ENCODE measurements around the gene EPHA3.

Gene EPHA3

GRCh38 chr3:89447243-89447642 lies 339.8 kb downstream of the EPHA3 start:
- Histone ChIP-seq H3K9me3 (ENCODE audit: control insufficient read depth in 5 of 5, low read length in 5 of 5) (no peaks in the 10 kb centered on the region), H3K27me3 (ENCODE audit: control insufficient read depth in 5 of 5, insufficient read depth in 4 of 5, low read length in 5 of 5) (no peaks in the 10 kb centered on the region), H3K36me3 (ENCODE audit: control insufficient read depth in 5 of 5, insufficient read depth in 5 of 5, low read length in 5 of 5) (no peaks in the 10 kb centered on the region), H3K9ac (ENCODE audit: low read length in 5 of 5) (no peak overlapping the region), H3K4me3 (ENCODE audit: low read depth in 1 of 5, low read length in 5 of 5) (no peak overlapping the region), H3K4me1 (ENCODE audit: control insufficient read depth in 5 of 5, insufficient read depth in 5 of 5, low read length in 5 of 5) (no peaks in the 10 kb centered on the region), H3K27ac (ENCODE audit: low read depth, low read length) (no peak overlapping the region)

DNA sequence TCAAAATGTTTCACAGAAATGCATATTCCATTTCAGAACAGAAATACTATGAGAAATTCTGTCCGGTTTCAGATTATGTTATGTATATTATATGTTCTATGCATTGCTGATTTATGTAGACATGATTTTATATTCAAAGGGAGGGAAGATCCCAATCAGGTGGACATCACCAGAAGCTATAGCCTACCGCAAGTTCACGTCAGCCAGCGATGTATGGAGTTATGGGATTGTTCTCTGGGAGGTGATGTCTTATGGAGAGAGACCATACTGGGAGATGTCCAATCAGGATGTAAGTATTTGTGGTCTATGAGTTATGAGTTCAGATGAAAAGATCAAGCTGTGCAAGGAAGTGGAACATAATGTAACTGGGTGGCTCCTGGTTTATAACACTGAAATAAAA lies 341.7 kb downstream of the EPHA3 start:
- H3K36me3 ChIP-seq (ENCODE audit: control insufficient read depth in 5 of 5, insufficient read depth in 5 of 5, low read length in 5 of 5), result no peaks in the 10 kb centered on the region
- no peak overlapping the region for H3K4me3 ChIP-seq (ENCODE audit: low read depth in 1 of 5, low read length in 5 of 5)
- H3K9me3 ChIP-seq (ENCODE audit: control insufficient read depth in 5 of 5, low read length in 5 of 5), result no peaks in the 10 kb centered on the region
- no peaks in the 10 kb centered on the region for H3K4me1 ChIP-seq (ENCODE audit: control insufficient read depth in 5 of 5, insufficient read depth in 5 of 5, low read length in 5 of 5)
- no peak overlapping the region for H3K27ac ChIP-seq (ENCODE audit: low read depth, low read length)
- no peaks in the 10 kb centered on the region for H3K27me3 ChIP-seq (ENCODE audit: control insufficient read depth in 5 of 5, insufficient read depth in 4 of 5, low read length in 5 of 5)
- no peak overlapping the region for H3K9ac ChIP-seq (ENCODE audit: low read length in 5 of 5)

DNA sequence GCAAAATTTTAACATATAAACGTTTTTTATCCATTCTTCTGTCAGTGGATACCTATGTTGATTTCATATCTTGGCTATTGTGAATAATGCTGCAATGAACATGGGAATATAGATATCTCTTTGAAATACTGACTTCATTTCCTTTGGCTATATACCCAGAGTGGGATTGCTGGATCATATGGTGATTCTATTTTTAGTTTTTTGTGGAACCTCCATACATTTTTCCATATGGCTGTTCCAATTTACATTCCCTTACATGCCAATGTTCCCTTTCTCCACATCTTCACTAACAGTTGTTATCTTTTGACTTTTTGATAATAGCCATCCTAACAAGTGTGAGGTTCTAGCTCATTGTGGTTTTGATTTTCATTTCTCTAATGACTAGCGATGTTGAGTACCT lies 344.6 kb downstream of the EPHA3 start:
- H3K9ac ChIP-seq (ENCODE audit: low read length in 5 of 5), result no peak overlapping the region

GRCh38 chr3:89455240-89455639 lies 347.8 kb downstream of the EPHA3 start:
- no peak overlapping the region for H3K9ac ChIP-seq (ENCODE audit: low read length in 5 of 5)
- no peaks in the 10 kb centered on the region for H3K27me3 ChIP-seq (ENCODE audit: control insufficient read depth in 5 of 5, insufficient read depth in 4 of 5, low read length in 5 of 5)
- no peak overlapping the region for H3K4me3 ChIP-seq (ENCODE audit: low read depth in 1 of 5, low read length in 5 of 5)
- no peaks in the 10 kb centered on the region for H3K9me3 ChIP-seq (ENCODE audit: control insufficient read depth in 5 of 5, low read length in 5 of 5)
- H3K4me1 ChIP-seq (ENCODE audit: control insufficient read depth in 5 of 5, insufficient read depth in 5 of 5, low read length in 5 of 5), result no peaks in the 10 kb centered on the region
- no peaks in the 10 kb centered on the region for H3K36me3 ChIP-seq (ENCODE audit: control insufficient read depth in 5 of 5, insufficient read depth in 5 of 5, low read length in 5 of 5)
- no peak overlapping the region for H3K27ac ChIP-seq (ENCODE audit: low read depth, low read length)

More for the DNA sequence above, 344.6 kb downstream of the EPHA3 start:
- Histone ChIP-seq H3K27me3 (ENCODE audit: control insufficient read depth in 5 of 5, insufficient read depth in 4 of 5, low read length in 5 of 5) (no peaks in the 10 kb centered on the region), H3K4me1 (ENCODE audit: control insufficient read depth in 5 of 5, insufficient read depth in 5 of 5, low read length in 5 of 5) (no peaks in the 10 kb centered on the region), H3K9me3 (ENCODE audit: control insufficient read depth in 5 of 5, low read length in 5 of 5) (no peaks in the 10 kb centered on the region), H3K4me3 (ENCODE audit: low read depth in 1 of 5, low read length in 5 of 5) (no peak overlapping the region), H3K36me3 (ENCODE audit: control insufficient read depth in 5 of 5, insufficient read depth in 5 of 5, low read length in 5 of 5) (no peaks in the 10 kb centered on the region), H3K27ac (ENCODE audit: low read depth, low read length) (no peak overlapping the region)

DNA sequence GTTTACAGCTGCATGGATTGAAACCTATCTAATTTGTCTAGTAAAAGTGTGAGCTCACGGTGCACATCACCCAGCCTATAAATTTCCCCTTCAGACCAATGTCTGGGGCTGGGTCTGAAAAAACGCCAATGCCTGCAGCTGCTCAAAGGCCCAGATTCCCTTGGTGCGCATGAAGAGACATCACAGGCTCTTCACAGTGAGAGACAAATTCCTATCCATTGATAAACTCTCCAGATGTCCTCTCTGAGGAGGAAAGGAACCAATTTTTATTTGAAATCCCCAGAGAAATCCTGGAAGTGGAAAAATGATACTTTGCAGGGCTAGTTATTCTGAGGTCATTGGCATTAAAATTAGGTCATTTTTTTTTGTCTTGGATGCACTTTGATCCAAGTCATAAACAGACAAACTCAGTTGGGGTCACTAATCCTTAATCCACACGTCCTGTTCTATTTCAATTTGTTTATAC lies 360.5 kb downstream of the EPHA3 start:
- H3K4me1 ChIP-seq (ENCODE audit: control insufficient read depth in 5 of 5, insufficient read depth in 5 of 5, low read length in 5 of 5), result no peaks in the 10 kb centered on the region
- no peak overlapping the region for H3K27ac ChIP-seq (ENCODE audit: low read depth, low read length)
- H3K9me3 ChIP-seq (ENCODE audit: control insufficient read depth in 5 of 5, low read length in 5 of 5), result no peaks in the 10 kb centered on the region
- H3K36me3 ChIP-seq (ENCODE audit: control insufficient read depth in 5 of 5, insufficient read depth in 5 of 5, low read length in 5 of 5), result no peaks in the 10 kb centered on the region
- no peak overlapping the region for H3K9ac ChIP-seq (ENCODE audit: low read length in 5 of 5)
- H3K27me3 ChIP-seq (ENCODE audit: control insufficient read depth in 5 of 5, insufficient read depth in 4 of 5, low read length in 5 of 5), result no peaks in the 10 kb centered on the region
- H3K4me3 ChIP-seq (ENCODE audit: low read depth in 1 of 5, low read length in 5 of 5), result no peak overlapping the region

DNA sequence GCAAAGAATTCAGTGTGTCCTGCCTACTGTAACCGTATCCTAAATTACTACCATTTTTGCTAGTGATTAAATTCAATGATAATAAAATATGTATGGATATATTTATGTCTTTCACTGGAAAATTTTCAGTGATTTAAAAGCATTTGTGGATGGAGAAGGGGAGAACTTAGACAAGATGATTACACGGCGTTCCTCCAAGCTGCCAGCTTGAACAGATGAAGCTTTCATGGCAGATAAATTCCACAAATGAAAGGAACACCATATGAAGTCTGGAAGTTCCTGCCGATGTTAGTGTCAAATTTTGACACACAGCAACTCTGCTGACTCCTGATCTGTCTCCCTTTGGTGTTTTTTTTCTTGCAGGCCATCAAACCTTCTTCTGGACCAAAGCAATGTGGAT lies 364.7 kb downstream of the EPHA3 start:
- H3K27ac ChIP-seq (ENCODE audit: low read depth, low read length), result no peak overlapping the region
- no peaks in the 10 kb centered on the region for H3K36me3 ChIP-seq (ENCODE audit: control insufficient read depth in 5 of 5, insufficient read depth in 5 of 5, low read length in 5 of 5)
- H3K9ac ChIP-seq (ENCODE audit: low read length in 5 of 5), result no peak overlapping the region
- H3K27me3 ChIP-seq (ENCODE audit: control insufficient read depth in 5 of 5, insufficient read depth in 4 of 5, low read length in 5 of 5), result no peaks in the 10 kb centered on the region
- no peaks in the 10 kb centered on the region for H3K4me1 ChIP-seq (ENCODE audit: control insufficient read depth in 5 of 5, insufficient read depth in 5 of 5, low read length in 5 of 5)
- no peaks in the 10 kb centered on the region for H3K9me3 ChIP-seq (ENCODE audit: control insufficient read depth in 5 of 5, low read length in 5 of 5)
- no peak overlapping the region for H3K4me3 ChIP-seq (ENCODE audit: low read depth in 1 of 5, low read length in 5 of 5)

DNA sequence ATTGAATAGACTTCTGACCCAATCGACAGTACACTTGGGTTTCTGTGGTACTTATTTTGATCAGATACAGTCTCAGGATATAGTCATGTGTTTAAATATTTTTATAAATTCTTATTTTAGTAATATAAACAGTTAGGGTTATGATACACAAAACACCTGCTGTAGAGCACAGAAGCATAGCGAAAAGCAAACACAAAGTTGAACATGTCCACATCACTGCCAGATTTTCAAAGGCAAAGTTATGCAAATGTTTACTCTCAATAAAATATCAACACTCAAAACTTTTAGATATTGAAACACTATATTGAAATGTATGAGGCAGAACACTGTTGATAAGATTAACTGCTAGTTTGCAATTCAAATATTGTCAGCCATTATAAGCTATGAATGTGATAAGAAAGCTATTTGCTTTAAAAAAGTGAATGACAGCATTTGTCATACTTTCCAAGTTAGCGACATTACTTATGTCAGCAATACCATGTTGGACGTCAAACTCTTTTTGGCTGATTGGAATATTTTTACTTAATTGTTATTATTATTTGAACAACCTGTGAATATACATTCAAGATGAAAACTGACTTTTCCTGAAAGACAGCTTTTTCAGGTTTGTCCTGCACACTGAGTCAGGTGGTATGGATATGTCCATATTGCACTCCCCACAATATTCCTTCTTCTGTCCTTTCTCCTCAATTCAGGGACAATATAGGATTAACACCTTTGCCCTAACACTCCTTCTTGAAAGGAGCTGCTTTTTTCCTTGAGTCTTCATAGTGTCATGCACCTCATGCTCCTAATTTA lies 367.1 kb downstream of the EPHA3 start:
- H3K36me3 ChIP-seq (ENCODE audit: control insufficient read depth in 5 of 5, insufficient read depth in 5 of 5, low read length in 5 of 5), result no peaks in the 10 kb centered on the region
- H3K4me1 ChIP-seq (ENCODE audit: control insufficient read depth in 5 of 5, insufficient read depth in 5 of 5, low read length in 5 of 5), result no peaks in the 10 kb centered on the region
- H3K9ac ChIP-seq (ENCODE audit: low read length in 5 of 5), result no peak overlapping the region
- no peak overlapping the region for H3K27ac ChIP-seq (ENCODE audit: low read depth, low read length)
- H3K9me3 ChIP-seq (ENCODE audit: control insufficient read depth in 5 of 5, low read length in 5 of 5), result no peaks in the 10 kb centered on the region
- H3K4me3 ChIP-seq (ENCODE audit: low read depth in 1 of 5, low read length in 5 of 5), result no peak overlapping the region
- no peaks in the 10 kb centered on the region for H3K27me3 ChIP-seq (ENCODE audit: control insufficient read depth in 5 of 5, insufficient read depth in 4 of 5, low read length in 5 of 5)

DNA sequence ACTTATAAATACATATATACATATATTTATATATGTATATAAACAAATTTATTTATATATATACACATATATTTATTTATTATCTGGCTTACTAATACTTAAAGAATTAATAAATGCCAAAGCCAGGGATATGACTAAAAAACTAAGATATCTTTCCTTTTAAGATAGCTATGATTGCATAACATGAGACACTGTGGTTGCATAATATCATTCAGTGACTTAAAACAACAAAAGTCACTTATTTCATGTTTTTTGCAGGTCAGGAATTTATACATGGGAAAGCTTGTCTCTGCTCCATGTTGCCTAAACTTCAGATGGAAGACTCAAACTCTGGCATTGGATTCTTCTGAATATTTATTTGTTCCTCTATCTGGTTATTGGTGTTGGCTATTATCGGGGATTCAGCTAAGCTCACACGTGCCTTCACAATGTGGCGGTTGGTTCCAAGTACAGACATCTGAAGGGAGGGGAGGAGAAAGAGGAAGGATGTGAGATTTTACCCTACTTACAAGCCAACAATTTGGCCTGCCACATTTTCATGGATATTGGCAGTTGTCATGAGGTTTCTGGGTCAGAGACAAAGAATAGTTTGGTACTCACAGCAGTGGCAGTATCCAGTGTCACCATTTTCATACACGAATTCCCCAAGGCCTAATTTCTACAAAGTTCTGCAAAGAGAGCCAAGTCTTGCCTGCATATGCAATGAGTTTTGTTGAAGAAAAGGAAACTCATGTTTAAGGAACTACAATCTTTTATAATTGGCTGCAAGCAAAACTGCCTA lies 381.6 kb downstream of the EPHA3 start:
- H3K4me1 ChIP-seq (ENCODE audit: control insufficient read depth in 5 of 5, insufficient read depth in 5 of 5, low read length in 5 of 5), result peaks cover 0 to 7% (median 0%) of the 10 kb centered on the region in 5 donors
- H3K9ac ChIP-seq (ENCODE audit: low read length in 5 of 5), result no peak overlapping the region
- no peak overlapping the region for H3K27ac ChIP-seq (ENCODE audit: low read depth, low read length)
- no peaks in the 10 kb centered on the region for H3K36me3 ChIP-seq (ENCODE audit: control insufficient read depth in 5 of 5, insufficient read depth in 5 of 5, low read length in 5 of 5)
- H3K27me3 ChIP-seq (ENCODE audit: control insufficient read depth in 5 of 5, insufficient read depth in 4 of 5, low read length in 5 of 5), result no peaks in the 10 kb centered on the region
- H3K9me3 ChIP-seq (ENCODE audit: control insufficient read depth in 5 of 5, low read length in 5 of 5), result no peaks in the 10 kb centered on the region
- no peak overlapping the region for H3K4me3 ChIP-seq (ENCODE audit: low read depth in 1 of 5, low read length in 5 of 5)

- Histone ChIP-seq H3K27ac (ENCODE audit: low read depth, low read length) (no peak overlapping the region), H3K4me3 (ENCODE audit: low read depth in 1 of 5, low read length in 5 of 5) (no peak overlapping the region), H3K9me3 (ENCODE audit: control insufficient read depth in 5 of 5, low read length in 5 of 5) (no peaks in the 10 kb centered on the region), H3K36me3 (ENCODE audit: control insufficient read depth in 5 of 5, insufficient read depth in 5 of 5, low read length in 5 of 5) (no peaks in the 10 kb centered on the region), H3K27me3 (ENCODE audit: control insufficient read depth in 5 of 5, insufficient read depth in 4 of 5, low read length in 5 of 5) (no peaks in the 10 kb centered on the region), H3K4me1 (ENCODE audit: control insufficient read depth in 5 of 5, insufficient read depth in 5 of 5, low read length in 5 of 5) (peaks cover 0 to 7% (median 0%) of the 10 kb centered on the region in 5 donors), H3K9ac (ENCODE audit: low read length in 5 of 5) (no peak overlapping the region)
These were observed 382.7 kb downstream of the EPHA3 start for GRCh38 chr3:89490129-89490528.

DNA sequence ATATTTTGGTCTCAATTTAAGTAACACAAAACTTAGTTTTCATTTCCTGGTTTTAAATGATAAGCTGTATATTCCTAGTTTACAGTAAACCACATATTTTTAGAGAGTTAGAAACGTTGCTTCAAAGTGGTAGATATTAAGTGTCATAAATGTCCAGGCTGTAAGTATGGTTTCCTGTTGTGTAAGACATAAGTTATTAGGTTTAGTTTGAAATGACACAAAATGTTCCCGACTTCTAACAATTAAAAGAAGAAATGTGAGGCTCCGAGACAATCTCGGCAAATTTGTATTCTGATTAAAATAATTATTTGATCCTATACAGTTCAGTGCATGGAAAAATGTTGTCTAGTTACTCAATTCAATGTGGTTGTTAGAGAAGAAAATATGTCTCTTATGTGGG lies 387.3 kb downstream of the EPHA3 start:
- no peaks in the 10 kb centered on the region for H3K36me3 ChIP-seq (ENCODE audit: control insufficient read depth in 5 of 5, insufficient read depth in 5 of 5, low read length in 5 of 5)
- no peak overlapping the region for H3K4me3 ChIP-seq (ENCODE audit: low read depth in 1 of 5, low read length in 5 of 5)
- no peaks in the 10 kb centered on the region for H3K9me3 ChIP-seq (ENCODE audit: control insufficient read depth in 5 of 5, low read length in 5 of 5)
- no peaks in the 10 kb centered on the region for H3K27me3 ChIP-seq (ENCODE audit: control insufficient read depth in 5 of 5, insufficient read depth in 4 of 5, low read length in 5 of 5)
- H3K4me1 ChIP-seq (ENCODE audit: control insufficient read depth in 5 of 5, insufficient read depth in 5 of 5, low read length in 5 of 5), result no peaks in the 10 kb centered on the region
- H3K9ac ChIP-seq (ENCODE audit: low read length in 5 of 5), result no peak overlapping the region
- H3K27ac ChIP-seq (ENCODE audit: low read depth, low read length), result no peak overlapping the region
